ENCODE results near the gene KATNAL1.

KATNAL1 gene

GRCh38 chr13:30307194-30307970 is at the start of gene KATNAL1:
KATNAL1 (minus strand) TSS chr13:30307551; CDS start chr13:30283777, 23,774 bp downstream.
- peak; percentile 70 for DNase-seq

- no peak for DNase-seq
Measured at GRCh38 chr13:30355839-30356238, 48.5 kb upstream of the KATNAL1 start.

GRCh38 chr13:30355384-30355699 is 48.0 kb upstream of the KATNAL1 start:
- peak; percentile 32 for DNase-seq

GRCh38 chr13:30354493-30355383 is 47.4 kb upstream of the KATNAL1 start:
- DNase-seq, result no peak

- DNase-seq, result no peak
Measured at GRCh38 chr13:30353471-30354215, 46.3 kb upstream of the KATNAL1 start.

GRCh38 chr13:30353060-30353459 is 45.7 kb upstream of the KATNAL1 start:
- no peak for DNase-seq

GRCh38 chr13:30352121-30352520 is 44.8 kb upstream of the KATNAL1 start:
- no peak for DNase-seq

- no peak for DNase-seq
Measured at GRCh38 chr13:30346789-30347167, 39.4 kb upstream of the KATNAL1 start.

- peak; percentile 23 for DNase-seq
Measured at GRCh38 chr13:30346153-30346788, 38.9 kb upstream of the KATNAL1 start.

- no peak for DNase-seq
Measured at GRCh38 chr13:30345426-30346100, 38.2 kb upstream of the KATNAL1 start.

- DNase-seq, result no peak
Measured at GRCh38 chr13:30341815-30342570, 34.6 kb upstream of the KATNAL1 start.

- DNase-seq, result no peak
Measured at GRCh38 chr13:30340331-30341250, 33.2 kb upstream of the KATNAL1 start.

- no peak for DNase-seq
Measured at GRCh38 chr13:30339738-30340330, 32.5 kb upstream of the KATNAL1 start.

- DNase-seq, result no peak
Measured at GRCh38 chr13:30338952-30339351, 31.6 kb upstream of the KATNAL1 start.

GRCh38 chr13:30338331-30338851 is 31.0 kb upstream of the KATNAL1 start:
- no peak for DNase-seq

- DNase-seq, result no peak
Measured at GRCh38 chr13:30337061-30337610, 29.8 kb upstream of the KATNAL1 start.

- DNase-seq, result no peak
Measured at GRCh38 chr13:30334663-30335386, 27.5 kb upstream of the KATNAL1 start.

- DNase-seq, result no peak
Measured at GRCh38 chr13:30333616-30334015, 26.3 kb upstream of the KATNAL1 start.

Data from stimulated activated CD4-positive, alpha-beta T cell treated with anti-CD3 and anti-CD28 coated beads, Interleukin-4, amount 100 ng/mL, for 1 hour (primary cell).